A549 treated with AZD9567 at 1 μM for 4 hours (cell line): ENCODE results near the gene OR12D2. TPM values are rescaled to one million over a fixed set of nuclear protein-coding genes. Genes with fewer than 3 reads are reported as not detected.

Experiments used
- total RNA-seq: library from RNA; stranded (reverse); fragments of 200-300 nt; extraction: Qiagen RNA extraction; gene quantifications from 5 replicates; pipeline ENCODE4 v1.2.3, GENCODE V29; 2022; ENCODE audit not compliant: insufficient read depth

Gene OR12D2
- not detected in 5 replicates for total RNA-seq

GRCh38 chr6:29395331-29395730 lies at the start of gene OR12D2:
OR12D2 (plus strand) TSS chr6:29395631; CDS start chr6:29396700, 1,069 bp downstream.

GRCh38 chr6:29368765-29369164 lies 26.7 kb upstream of the OR12D2 start, which contains the start of gene OR5V1:
OR5V1 (minus strand) TSS chr6:29368865; CDS start chr6:29356195, 12,670 bp downstream.

GRCh38 chr6:29375191-29375590 lies 20.2 kb upstream of the OR12D2 start, which contains the start of gene OR12D3:
OR12D3 (minus strand) TSS chr6:29375291; CDS start chr6:29375287, 4 bp downstream.

GRCh38 chr6:29414588-29414987 lies 19.2 kb downstream of the OR12D2 start, which contains the start of gene OR12D1:
OR12D1 (plus strand) TSS chr6:29414928.

GRCh38 chr6:29439006-29439405 lies 43.6 kb downstream of the OR12D2 start, which contains the start of gene OR10C1:
OR10C1 (plus strand) TSS chr6:29439306; CDS start chr6:29440016, 710 bp downstream.

Other genes starting within 250 kb of the OR12D2 start
- not detected in 5 replicates for gene OR2J2, start 224.7 kb upstream of the OR12D2 start, total RNA-seq
- gene OR14J1, start 93.9 kb upstream of the OR12D2 start, total RNA-seq: not detected in 5 replicates
- gene OR5V1, start 26.8 kb upstream of the OR12D2 start, total RNA-seq: not detected in 5 replicates
- gene OR12D3, start 20.3 kb upstream of the OR12D2 start, total RNA-seq: not detected in 5 replicates
- gene OR12D1, start 19.3 kb downstream of the OR12D2 start, total RNA-seq: not detected in 5 replicates
- gene OR10C1, start 43.7 kb downstream of the OR12D2 start, total RNA-seq: not detected in 5 replicates
- gene OR11A1, start 61.4 kb downstream of the OR12D2 start, total RNA-seq: not detected in 5 replicates
- not detected in 5 replicates for gene OR2H1, start 61.5 kb downstream of the OR12D2 start, total RNA-seq
- not detected in 5 replicates for gene MAS1L, start 92.3 kb downstream of the OR12D2 start, total RNA-seq
- gene UBD, start 164.1 kb downstream of the OR12D2 start, total RNA-seq: 0.51 to 0.98 TPM (median 0.67 TPM) in 4 of 5 replicates, not detected in the other
- gene OR2H2, start 189.5 kb downstream of the OR12D2 start, total RNA-seq: not detected in 5 replicates
- gene GABBR1, start 237.6 kb downstream of the OR12D2 start, total RNA-seq: 2.8 to 6.7 TPM (median 6.4 TPM) in 5 replicates